ENCODE results near the gene SORBS1. TPM values are rescaled to one million over a fixed set of nuclear protein-coding genes. Genes with fewer than 3 reads are reported as not detected.

The SORBS1 gene
- total and polyA plus RNA-seq, 2 donors (not counting 3 experiments of a cell fraction or from before 2014, with no cell fraction given) = 2.0 to 7.9 TPM

GRCh38 chr10:95524358-95525032 lies 36.7 kb downstream of the SORBS1 start:
- CTCF ChIA-PET = no interaction called here

More at GRCh38 chr10:95524358-95525032, 36.7 kb downstream of the SORBS1 start:
- no peaks in the 10 kb centered on the region for H3K27me3 ChIP-seq (ENCODE audit: control insufficient read depth in 2 of 2, insufficient read depth in 2 of 2, low read length in 2 of 2)
- no peak for TF ChIP-seq POLR2A (IDR thresholded peaks at IDR 0.05; ENCODE audit: low read depth, low read length)
- TF ChIP-seq FOS (IDR thresholded peaks at IDR 0.05; ENCODE audit: borderline replicate concordance, insufficient read depth, low read length) = no peak
- no peak for TF ChIP-seq GATA2 (IDR thresholded peaks at IDR 0.05; ENCODE audit: insufficient read depth, insufficient read length, low read depth, low read length)
- TF ChIP-seq MAX (IDR thresholded peaks at IDR 0.05; ENCODE audit: insufficient read depth, insufficient read length) = no peak
- TF ChIP-seq JUN (IDR thresholded peaks at IDR 0.05; ENCODE audit: borderline replicate concordance, insufficient read depth, insufficient read length, low read depth) = no peak
- TF ChIP-seq CTCF (IDR thresholded peaks at IDR 0.05; ENCODE audit: extremely low read depth in 1 of 2, insufficient read depth in 1 of 2, low read depth in 1 of 2, low read length in 2 of 2) = no peak
- no peak for TF ChIP-seq EZH2 (IDR thresholded peaks at IDR 0.05; ENCODE audit: borderline replicate concordance, low read depth, low read length, severe bottlenecking)
- TF ChIP-seq POLR2AphosphoS5 (IDR thresholded peaks at IDR 0.05; ENCODE audit: insufficient read depth, low read depth, low read length) = no peak
- TF ChIP-seq MYC (IDR thresholded peaks at IDR 0.05; ENCODE audit: low read depth, low read length) = no peak
- FAIRE-seq (no peak), DNase-seq (ENCODE audit: low read depth, low spot score) (no peak)
- no peaks in the 10 kb centered on the region for H3K9me1 ChIP-seq (replicated peaks; ENCODE audit: control insufficient read depth, extremely low read depth, insufficient read depth, low read length)
- dilution Hi-C loops (cut with MboI; ENCODE audit: extremely low pct_ligation_motif_present, low sequenced_read_pairs) = no loop called here
- H3K4me1 ChIP-seq (ENCODE audit: control insufficient read depth, extremely low read depth, insufficient read depth, low read length) = peaks cover 7% of the 10 kb centered on the region
- no peak overlapping the region for H3K9ac ChIP-seq (replicated peaks; ENCODE audit: extremely low read depth, insufficient read depth, low read length)
- no peak overlapping the region for H3K4me2 ChIP-seq (ENCODE audit: insufficient read depth, low read length)
- BruUV-seq (replicated peaks) = no TSS peak
- intact Hi-C loops (cut with micrococcal nuclease) = no loop called here
- no peak overlapping the region for H3K27ac ChIP-seq (ENCODE audit: insufficient read depth, low read depth, low read length)
- POLR2A ChIA-PET = no interaction called here
- no peaks in the 10 kb centered on the region for H3K36me3 ChIP-seq (ENCODE audit: control insufficient read depth in 2 of 2, extremely low read depth in 1 of 2, insufficient read depth in 2 of 2, low read length in 2 of 2)
- no peaks in the 10 kb centered on the region for H4K20me1 ChIP-seq (replicated peaks; ENCODE audit: control insufficient read depth, extremely low read depth, insufficient read depth, low read length)
- no peaks in the 10 kb centered on the region for H3K9me3 ChIP-seq (replicated peaks; ENCODE audit: control insufficient read depth, insufficient read depth, low read length)
- no peak overlapping the region for H3K4me3 ChIP-seq (replicated peaks in 1 of 3; ENCODE audit: insufficient read depth in 1 of 3, low read depth in 1 of 3, low read length in 3 of 3)
- H3K79me2 ChIP-seq (ENCODE audit: control insufficient read depth, insufficient read depth, low read length) = no peaks in the 10 kb centered on the region
- H2AFZ ChIP-seq (ENCODE audit: low read depth, low read length) = no peak overlapping the region

All from endothelial cell of umbilical vein (primary cell).